Testis (tissue), 3 donors: ENCODE data around the gene CD200. TPM values are rescaled to one million over a fixed set of nuclear protein-coding genes. Genes with fewer than 3 reads are reported as not detected.

Source experiments
- DNase-seq: peaks from one replicate; pipeline ENCODE4 v3.0.0-alpha.2; 2019
- H3K27ac ChIP-seq, 2 donors: fragments of 200-600 bp; sonication (generic); one replicate each; pipeline ENCODE4 v1.5.1; 2019
- H3K27me3 ChIP-seq: fragments of 200-600 bp; sonication (generic); one replicate; pipeline ENCODE4 v1.5.1; 2019
- H3K36me3 ChIP-seq: fragments of 200-600 bp; sonication (generic); one replicate; pipeline ENCODE4 v1.5.1; 2017; ENCODE audit warnings: low read depth; ENCODE audit errors: missing control alignments
- H3K4me1 ChIP-seq: fragments of 200-600 bp; sonication (generic); one replicate; pipeline ENCODE4 v1.5.1; 2019
- H3K4me3 ChIP-seq, 2 donors: fragments of 200-600 bp; sonication (generic); one replicate each; pipeline ENCODE4 v1.5.1; 2017 to 2019
- H3K9me3 ChIP-seq: fragments of 200-600 bp; sonication (generic); one replicate; pipeline ENCODE4 v1.5.1; 2017
- POLR2A ChIP-seq: fragments of 450-650 bp; IDR thresholded peaks from one replicate; pipeline ENCODE4 v1.6.1; 2017; ENCODE audit warnings: antibody characterized with exemption, mild to moderate bottlenecking, moderate library complexity
- WGBS, 2 donors: methylation state at CpG; one replicate each; pipeline ENCODE4 v1.1.5; 2018; 5-methylcytosine and 5-hydroxymethylcytosine counted together
- intact Hi-C: fragments of 100-400 bp; cut with DNase I; formaldehyde crosslinking; loops from one replicate; pipeline ENCODE4 v1.15.1; 2023; ENCODE audit warnings: low total_unique reads
- polyA plus RNA-seq: library from polyadenylated mRNA; stranded (reverse); fragments of 350-450 nt; fragmentation: Illumina TruSeq; extraction: RNeasy Lipid Tissue Mini Kit (QIAGEN cat#74804); gene quantifications from one replicate; pipeline ENCODE4 v1.2.3, GENCODE V29; 2014; ENCODE audit warnings: low read depth, low replicate concordance; ENCODE audit not compliant: insufficient read depth
- total RNA-seq, 2 donors: library from RNA; depleted of rRNA; stranded (reverse); fragments of >200 nt; gene quantifications; one replicate each; pipeline ENCODE4 v1.2.3, GENCODE V29; 2016
- TF ChIP-seq, protein P1 (sequence below), 3 experiments: fragments of 450-650 bp in 2 of 3; fragments of 200-600 bp in 1 of 3; sonication (generic) in 1 of 3; IDR thresholded peaks; one replicate each; pipeline ENCODE4 v1.5.1; 2016 to 2019; ENCODE audit warnings: antibody characterized with exemption in 3 of 3, mild to moderate bottlenecking in 2 of 3, moderate library complexity in 1 of 3

Gene CD200
- total and polyA plus RNA-seq, 3 donors from 2014 or later: 3.4 to 8.5 (median 6.3) TPM

DNA sequence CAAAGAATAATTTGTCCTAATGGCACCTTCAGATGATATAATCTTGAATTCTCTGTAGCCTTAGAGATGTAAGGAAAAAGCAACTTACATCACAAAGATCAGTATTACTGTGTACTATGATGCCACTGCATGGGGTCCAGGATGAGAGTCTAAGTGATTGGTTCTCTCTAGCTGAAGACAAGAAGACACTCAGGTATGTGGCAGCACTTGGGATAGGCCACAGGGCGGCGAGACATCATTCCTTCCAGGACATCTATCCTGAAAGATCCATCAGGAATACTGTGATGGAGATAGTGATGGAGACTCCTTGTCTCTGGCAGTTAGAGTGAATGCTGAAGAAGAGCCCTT lies 2.5 kb downstream of the CD200 start:
- intact Hi-C loops: no loop called here
- Histone ChIP-seq H3K36me3 (no peaks in the 10 kb centered on the region), H3K9me3 (no peaks in the 10 kb centered on the region), H3K27ac (no peak overlapping the region), H3K4me3 (no peak overlapping the region), H3K27me3 (no peaks in the 10 kb centered on the region), H3K4me1 (no peaks in the 10 kb centered on the region)
- DNase-seq: no peak
- no peak for TF ChIP-seq POLR2A
- TF ChIP-seq, protein P1, sequence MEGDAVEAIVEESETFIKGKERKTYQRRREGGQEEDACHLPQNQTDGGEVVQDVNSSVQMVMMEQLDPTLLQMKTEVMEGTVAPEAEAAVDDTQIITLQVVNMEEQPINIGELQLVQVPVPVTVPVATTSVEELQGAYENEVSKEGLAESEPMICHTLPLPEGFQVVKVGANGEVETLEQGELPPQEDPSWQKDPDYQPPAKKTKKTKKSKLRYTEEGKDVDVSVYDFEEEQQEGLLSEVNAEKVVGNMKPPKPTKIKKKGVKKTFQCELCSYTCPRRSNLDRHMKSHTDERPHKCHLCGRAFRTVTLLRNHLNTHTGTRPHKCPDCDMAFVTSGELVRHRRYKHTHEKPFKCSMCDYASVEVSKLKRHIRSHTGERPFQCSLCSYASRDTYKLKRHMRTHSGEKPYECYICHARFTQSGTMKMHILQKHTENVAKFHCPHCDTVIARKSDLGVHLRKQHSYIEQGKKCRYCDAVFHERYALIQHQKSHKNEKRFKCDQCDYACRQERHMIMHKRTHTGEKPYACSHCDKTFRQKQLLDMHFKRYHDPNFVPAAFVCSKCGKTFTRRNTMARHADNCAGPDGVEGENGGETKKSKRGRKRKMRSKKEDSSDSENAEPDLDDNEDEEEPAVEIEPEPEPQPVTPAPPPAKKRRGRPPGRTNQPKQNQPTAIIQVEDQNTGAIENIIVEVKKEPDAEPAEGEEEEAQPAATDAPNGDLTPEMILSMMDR (IDR thresholded peaks at IDR 0.05): no peak
- WGBS, 2 donors: 86 to 97% methylated on average over 2 of the region's 2 CpGs

DNA sequence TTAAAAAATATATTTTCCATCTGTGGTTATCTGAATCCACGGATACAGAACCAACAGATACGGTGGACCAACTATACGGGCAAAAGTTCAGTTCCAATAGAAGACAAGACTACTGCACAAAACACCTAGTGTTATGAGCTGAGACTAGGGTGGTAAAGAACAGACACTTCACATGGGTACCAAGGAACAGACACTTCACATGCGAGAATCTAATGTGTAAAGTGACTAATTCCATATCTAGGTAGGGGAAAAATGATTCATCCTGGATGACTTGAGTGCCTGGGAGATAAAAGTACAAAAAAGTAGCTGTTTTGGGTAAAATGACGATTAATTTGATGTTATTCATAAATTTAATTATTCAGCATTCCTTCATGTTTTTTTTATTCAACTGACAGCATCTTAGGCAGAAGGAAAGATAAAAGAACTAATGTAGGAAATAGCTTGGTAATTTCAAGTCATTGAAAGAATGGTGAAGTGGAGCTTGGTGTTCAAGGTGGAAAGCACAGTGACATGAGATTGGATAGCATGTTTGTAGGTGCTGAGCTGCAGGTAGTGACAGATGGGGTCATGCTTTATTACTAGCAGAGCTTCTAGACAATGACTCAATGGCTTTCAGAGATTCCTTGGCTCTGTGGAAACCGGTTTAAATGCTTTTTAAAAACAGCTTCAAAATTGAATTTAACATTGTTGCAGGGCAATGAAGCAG lies 5.2 kb downstream of the CD200 start:
- intact Hi-C loops: no loop called here

DNA sequence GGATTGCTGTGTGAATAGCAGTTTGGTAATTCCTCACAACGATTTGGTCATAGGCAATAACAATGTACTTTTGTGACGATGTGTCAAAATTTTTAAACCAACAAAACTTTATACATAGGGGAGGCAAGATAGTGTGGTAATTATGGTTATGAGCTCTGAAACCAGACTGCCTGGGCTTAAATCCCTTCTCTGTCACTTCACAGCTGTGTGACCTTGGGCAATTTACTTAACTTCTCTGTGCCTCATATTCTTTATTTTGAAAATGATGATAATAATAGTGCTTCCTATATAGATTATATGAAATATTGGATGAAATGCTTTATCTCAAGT lies 5.7 kb downstream of the CD200 start:
- DNase-seq: no peak
- Histone ChIP-seq H3K9me3 (no peaks in the 10 kb centered on the region), H3K4me3 (no peak overlapping the region), H3K4me1 (no peaks in the 10 kb centered on the region), H3K27me3 (no peaks in the 10 kb centered on the region), H3K27ac (no peak overlapping the region), H3K36me3 (no peaks in the 10 kb centered on the region)
- TF ChIP-seq, protein P1 (IDR thresholded peaks at IDR 0.05): no peak
- TF ChIP-seq POLR2A: no peak
- intact Hi-C loops: no loop called here
- 75 to 79% methylated on average over 2 of the region's 2 CpGs for WGBS, 2 donors

More for the DNA sequence above, 5.2 kb downstream of the CD200 start:
- no peak for TF ChIP-seq POLR2A
- TF ChIP-seq, protein P1 (IDR thresholded peaks at IDR 0.05): no peak
- H3K4me1 ChIP-seq: no peaks in the 10 kb centered on the region
- no peak overlapping the region for H3K27ac ChIP-seq
- WGBS, 2 donors: 79 to 85% methylated on average over 6 of the region's 6 CpGs
- H3K4me3 ChIP-seq: no peak overlapping the region
- H3K27me3 ChIP-seq: no peaks in the 10 kb centered on the region
- H3K9me3 ChIP-seq: no peaks in the 10 kb centered on the region
- no peak for DNase-seq
- no peaks in the 10 kb centered on the region for H3K36me3 ChIP-seq

DNA sequence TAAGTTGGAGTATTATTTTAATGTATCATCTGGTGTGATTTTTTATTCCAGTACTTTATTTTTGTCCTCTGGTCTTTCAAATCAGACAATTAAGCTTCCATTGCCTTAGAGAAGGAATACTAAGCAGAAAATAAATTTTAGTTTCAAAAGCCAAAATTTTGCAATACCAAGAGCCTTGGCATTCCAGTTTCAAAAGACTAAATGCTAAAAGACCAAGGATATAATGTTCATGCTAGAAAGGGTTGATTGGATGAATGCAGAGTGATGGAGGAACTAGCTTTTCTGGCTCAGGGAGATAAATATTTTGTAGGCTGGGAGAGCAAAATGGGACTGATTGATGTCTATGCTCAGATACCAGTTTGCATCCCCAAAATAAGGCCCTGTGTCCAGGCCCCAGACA lies 6.2 kb downstream of the CD200 start:
- Histone ChIP-seq H3K36me3 (no peaks in the 10 kb centered on the region), H3K27me3 (no peaks in the 10 kb centered on the region), H3K4me1 (no peaks in the 10 kb centered on the region), H3K9me3 (no peaks in the 10 kb centered on the region), H3K4me3 (no peak overlapping the region), H3K27ac (no peak overlapping the region)
- intact Hi-C loops: no loop called here
- no peak for DNase-seq
- TF ChIP-seq, protein P1 (IDR thresholded peaks at IDR 0.05): no peak
- no peak for TF ChIP-seq POLR2A

DNA sequence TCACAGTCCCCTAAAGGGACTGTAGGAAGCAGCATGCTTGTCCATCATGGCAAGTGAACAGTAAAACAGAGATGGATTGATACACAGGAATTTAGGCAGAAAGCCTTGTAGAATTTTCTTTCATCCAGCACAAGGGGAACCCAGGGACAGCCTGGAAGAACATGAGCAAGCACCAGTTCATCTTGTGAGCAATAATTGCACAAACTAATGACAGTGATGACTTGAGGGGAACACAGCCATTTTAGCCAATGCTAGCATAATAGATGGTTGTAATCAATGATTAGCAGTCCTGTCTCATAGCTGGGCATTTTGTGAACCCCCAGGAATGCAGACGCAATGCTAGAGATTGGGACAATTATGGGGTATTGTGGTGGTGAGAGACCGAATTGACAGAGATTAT lies 6.7 kb downstream of the CD200 start:
- Histone ChIP-seq H3K9me3 (no peaks in the 10 kb centered on the region), H3K36me3 (no peaks in the 10 kb centered on the region), H3K4me1 (no peaks in the 10 kb centered on the region), H3K4me3 (no peak overlapping the region), H3K27ac (no peak overlapping the region), H3K27me3 (no peaks in the 10 kb centered on the region)
- TF ChIP-seq, protein P1 (IDR thresholded peaks at IDR 0.05): no peak
- no peak for TF ChIP-seq POLR2A
- WGBS, 2 donors: 68 to 77% methylated on average over 2 of the region's 2 CpGs
- no peak for DNase-seq
- intact Hi-C loops: no loop called here
